GM23248 (cell line): ENCODE data around the gene DOCK6. TPM values are rescaled to one million over a fixed set of nuclear protein-coding genes. Genes with fewer than 3 reads are reported as not detected.

Source experiments
- DNase-seq: peaks from one replicate; pipeline ENCODE4 v3.0.0-alpha.2; 2015
- H2AFZ ChIP-seq: fragments of 200-600 bp; sonication (generic); 2 replicates; pipeline ENCODE4 v1.6.1; 2016; ENCODE audit warnings: antibody characterized with exemption
- H3F3A ChIP-seq: fragments of 200-600 bp; sonication (generic); 2 replicates; pipeline ENCODE4 v1.6.1; 2016; ENCODE audit warnings: mild to moderate bottlenecking, antibody characterized with exemption, mixed run types; ENCODE audit not compliant: insufficient read depth
- H3K27ac ChIP-seq: fragments of 200-600 bp; sonication (generic); 2 replicates; pipeline ENCODE4 v1.5.1; 2016; ENCODE audit warnings: mild to moderate bottlenecking
- H3K27me3 ChIP-seq: fragments of 200-600 bp; sonication (generic); replicated peaks from 2 replicates; pipeline ENCODE4 v1.6.1; 2016; ENCODE audit warnings: mild to moderate bottlenecking; ENCODE audit not compliant: insufficient read depth
- H3K36me3 ChIP-seq: fragments of 200-600 bp; sonication (generic); 2 replicates; pipeline ENCODE4 v1.6.1; 2016; ENCODE audit warnings: low read depth, mild to moderate bottlenecking
- H3K4me1 ChIP-seq: fragments of 200-600 bp; sonication (generic); 2 replicates; pipeline ENCODE4 v1.6.1; 2016; ENCODE audit warnings: mild to moderate bottlenecking; ENCODE audit not compliant: insufficient read depth
- H3K4me2 ChIP-seq: fragments of 200-600 bp; sonication (generic); one replicate; pipeline ENCODE4 v1.6.1; 2016; ENCODE audit warnings: mild to moderate bottlenecking; ENCODE audit not compliant: unreplicated experiment
- H3K4me3 ChIP-seq: fragments of 200-600 bp; sonication (generic); 2 replicates; pipeline ENCODE4 v1.5.1; 2016; ENCODE audit warnings: mild to moderate bottlenecking
- H3K79me2 ChIP-seq: fragments of 200-600 bp; sonication (generic); 2 replicates; pipeline ENCODE4 v1.6.1; 2016; ENCODE audit warnings: mild to moderate bottlenecking; ENCODE audit not compliant: insufficient read depth
- H3K9ac ChIP-seq: fragments of 200-600 bp; sonication (generic); 2 replicates; pipeline ENCODE4 v1.6.1; 2016; ENCODE audit warnings: mild to moderate bottlenecking
- H3K9me2 ChIP-seq: fragments of 200-600 bp; sonication (generic); 2 replicates; pipeline ENCODE4 v1.6.1; 2016; ENCODE audit warnings: mixed run types, mild to moderate bottlenecking, moderate library complexity; ENCODE audit not compliant: insufficient read depth
- H3K9me3 ChIP-seq: fragments of 200-600 bp; sonication (generic); one replicate; pipeline ENCODE4 v1.6.1; 2017; ENCODE audit warnings: low read depth
- H4K20me1 ChIP-seq: fragments of 200-600 bp; sonication (generic); 2 replicates; pipeline ENCODE4 v1.6.0; 2016; ENCODE audit not compliant: insufficient read depth
- EZH2 ChIP-seq: fragments of 200-600 bp; sonication (generic); IDR thresholded peaks from 2 replicates; pipeline ENCODE4 v1.6.1; 2018; ENCODE audit warnings: antibody characterized with exemption, mild to moderate bottlenecking; ENCODE audit not compliant: insufficient read depth, poor library complexity, severe bottlenecking
- EZH2phosphoT487 ChIP-seq: fragments of 200-600 bp; sonication (generic); IDR thresholded peaks from 2 replicates; pipeline ENCODE4 v1.6.1; 2018; ENCODE audit warnings: antibody characterized with exemption, moderate library complexity, mild to moderate bottlenecking, low read depth; ENCODE audit not compliant: insufficient read depth
- WGBS, 2 experiments: methylation state at CpG; one replicate each; pipeline ENCODE4 v1.1.6; 2015 to 2017; ENCODE audit warnings: low lambda C conversion rate in 2 of 2, low coverage in 1 of 2; ENCODE audit errors: missing lambda C conversion rate in 2 of 2; 5-methylcytosine and 5-hydroxymethylcytosine counted together
- in situ Hi-C: fragments of 300-500 bp; cut with MboI; formaldehyde crosslinking; loops from 2 replicates; pipeline ENCODE4 v1.15.0; 2020
- polyA plus RNA-seq: library from polyadenylated mRNA; unstranded; fragments of >200 nt; fragmentation: Nextera tagmentation; extraction: Ambion mirVana; gene quantifications from 2 replicates; pipeline ENCODE4 v1.2.1, GENCODE V29; 2016
- total RNA-seq: library from RNA; depleted of rRNA; stranded (reverse); fragments of >200 nt; shearing (Covaris generic); gene quantifications from 2 replicates; pipeline ENCODE4 v1.2.3, GENCODE V29; 2014

DOCK6 gene
- total and polyA plus RNA-seq, 2 experiments from 2014 or later: 10.7 to 11.8 TPM

DNA sequence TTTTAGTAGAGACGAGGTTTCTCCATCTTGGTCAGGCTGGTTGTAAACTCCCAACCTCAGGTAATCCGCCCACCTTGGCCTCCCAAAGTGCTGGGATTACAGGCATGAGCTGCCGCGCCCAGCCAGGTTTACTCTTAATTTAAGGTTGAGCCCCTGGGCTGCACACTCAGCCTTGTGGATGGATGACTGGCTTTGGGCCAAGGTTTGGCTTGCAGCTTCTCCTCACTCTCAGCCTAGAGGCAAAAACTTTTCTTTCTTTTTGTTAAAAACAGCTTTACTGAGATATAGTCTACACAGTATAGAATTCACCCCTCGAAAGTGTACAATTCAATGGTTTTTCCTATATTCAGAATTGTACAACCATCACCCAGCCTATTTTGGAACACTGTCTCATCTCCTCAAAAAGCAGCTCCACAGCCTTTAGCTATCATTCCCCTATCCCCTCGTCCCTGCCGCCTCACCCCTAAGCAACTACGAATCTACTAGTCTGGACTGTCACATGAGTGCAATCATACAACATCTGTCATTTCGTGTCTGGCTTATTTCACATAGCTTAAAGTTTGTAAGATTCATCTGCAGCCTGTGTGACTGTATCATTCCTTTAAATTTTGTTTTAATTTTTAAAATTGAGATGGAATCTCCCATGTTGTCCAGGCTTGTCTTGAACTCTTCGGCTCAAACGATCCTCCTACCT, 19.2 kb upstream of the DOCK6 start:
- no peaks in the 10 kb centered on the region for H4K20me1 ChIP-seq
- H3K27ac ChIP-seq: no peak overlapping the region
- H3K36me3 ChIP-seq: no peaks in the 10 kb centered on the region
- TF ChIP-seq EZH2phosphoT487 (no peak), EZH2 (no peak)
- H3K4me1 ChIP-seq: 0 out of 2 replicates have a peak, but pooled peaks cover 4% of the 10 kb centered on the region
- no peak overlapping the region for H3K4me2 ChIP-seq
- no peak overlapping the region for H2AFZ ChIP-seq
- H3K4me3 ChIP-seq: no peak overlapping the region
- no peak overlapping the region for H3K9ac ChIP-seq
- DNase-seq: no peak
- H3K9me3 ChIP-seq: no peaks in the 10 kb centered on the region
- in situ Hi-C loops: loop anchor here (25.0 kb wide), 1 partner anchor 181 kb away; no protein-coding TSS in a partner anchor
- 47 to 49% methylated on average over 11 of the region's 11 CpGs for WGBS, 2 experiments
- peaks cover 9% of the 10 kb centered on the region; the same call in 1 of the 2 replicates for H3K27me3 ChIP-seq
- no peaks in the 10 kb centered on the region for H3K79me2 ChIP-seq
- H3F3A ChIP-seq: no peaks in the 10 kb centered on the region
- H3K9me2 ChIP-seq: no peaks in the 10 kb centered on the region

GRCh38 chr19:11279505-11280236, 17.3 kb upstream of the DOCK6 start:
- in situ Hi-C loops: loop anchor here (25.0 kb wide), 1 partner anchor 183 kb away; no protein-coding TSS in a partner anchor
- H3K4me3 ChIP-seq: no peak overlapping the region
- no peak overlapping the region for H3K9ac ChIP-seq
- H2AFZ ChIP-seq: no peak overlapping the region
- TF ChIP-seq EZH2phosphoT487 (no peak), EZH2 (no peak)
- H3K27me3 ChIP-seq: peaks cover 9% of the 10 kb centered on the region; the same call in 1 of the 2 replicates
- no peaks in the 10 kb centered on the region for H3K4me1 ChIP-seq
- no peak overlapping the region for H3K27ac ChIP-seq
- H4K20me1 ChIP-seq: no peaks in the 10 kb centered on the region
- no peaks in the 10 kb centered on the region for H3K9me3 ChIP-seq
- H3F3A ChIP-seq: no peaks in the 10 kb centered on the region
- no peaks in the 10 kb centered on the region for H3K9me2 ChIP-seq
- no peaks in the 10 kb centered on the region for H3K36me3 ChIP-seq
- WGBS, 2 experiments: 75 to 81% methylated on average over 5 of the region's 5 CpGs
- H3K79me2 ChIP-seq: no peaks in the 10 kb centered on the region
- no peak for DNase-seq
- H3K4me2 ChIP-seq: no peak overlapping the region

GRCh38 chr19:11278670-11279069, 16.3 kb upstream of the DOCK6 start:
- Histone ChIP-seq H3F3A (no peaks in the 10 kb centered on the region), H2AFZ (no peak overlapping the region), H3K79me2 (no peaks in the 10 kb centered on the region), H3K9ac (no peak overlapping the region), H3K27me3 (peaks cover 9% of the 10 kb centered on the region; the same call in 1 of the 2 replicates), H3K9me2 (no peaks in the 10 kb centered on the region), H3K9me3 (no peaks in the 10 kb centered on the region), H3K4me3 (no peak overlapping the region), H3K4me2 (no peak overlapping the region), H3K36me3 (no peaks in the 10 kb centered on the region), H3K4me1 (no peaks in the 10 kb centered on the region), H4K20me1 (no peaks in the 10 kb centered on the region), H3K27ac (no peak overlapping the region)
- TF ChIP-seq EZH2phosphoT487 (no peak), EZH2 (no peak)
- no peak for DNase-seq
- in situ Hi-C loops: loop anchor here (25.0 kb wide), 1 partner anchor 184 kb away; no protein-coding TSS in a partner anchor
- 55 to 60% methylated on average over 5 to 6 of the region's 6 CpGs for WGBS, 2 experiments

DNA sequence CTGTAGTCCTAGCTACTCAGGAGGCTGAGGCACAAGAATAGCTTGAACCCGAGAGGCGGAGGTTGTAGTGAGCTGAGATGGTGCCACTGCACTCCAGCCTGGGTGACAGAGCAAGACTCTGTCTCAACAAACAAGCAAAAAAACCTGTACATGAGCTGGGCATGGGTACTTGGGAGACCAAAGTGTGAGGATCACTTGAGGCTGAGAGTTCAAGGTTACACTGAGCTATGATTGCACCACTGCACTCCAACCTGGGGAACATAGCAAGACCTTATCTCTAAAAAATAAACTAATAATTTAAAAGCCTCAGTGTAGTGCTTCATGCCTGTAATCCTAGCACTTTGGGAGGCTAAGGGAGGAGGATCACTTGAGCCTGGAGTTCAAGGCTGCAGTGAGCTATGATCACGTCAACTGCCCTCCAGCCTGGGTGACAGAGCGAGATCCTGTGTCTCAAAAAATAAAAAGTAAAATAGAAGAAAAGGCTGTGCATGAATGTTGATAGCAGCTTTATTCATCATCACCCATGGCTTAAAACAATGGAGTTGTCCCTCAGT, 12.3 kb upstream of the DOCK6 start:
- Histone ChIP-seq H3K9me3 (no peaks in the 10 kb centered on the region), H2AFZ (no peak overlapping the region), H3K9me2 (no peaks in the 10 kb centered on the region), H3F3A (no peaks in the 10 kb centered on the region), H3K27me3 (peaks cover 8% of the 10 kb centered on the region; the same call in 1 of the 2 replicates), H3K4me3 (no peak overlapping the region), H3K27ac (no peak overlapping the region), H3K4me2 (no peak overlapping the region), H3K79me2 (no peaks in the 10 kb centered on the region), H3K9ac (no peak overlapping the region), H3K36me3 (no peaks in the 10 kb centered on the region), H4K20me1 (no peaks in the 10 kb centered on the region), H3K4me1 (no peaks in the 10 kb centered on the region)
- DNase-seq: no peak
- 74 to 77% methylated on average over 4 of the region's 4 CpGs for WGBS, 2 experiments
- TF ChIP-seq EZH2 (no peak), EZH2phosphoT487 (no peak)
- in situ Hi-C loops: loop anchor here (25.0 kb wide), 1 partner anchor 188 kb away; no protein-coding TSS in a partner anchor
